Thyroid gland (tissue), 4 donors: ENCODE data around the gene SPTB. TPM values are rescaled to one million over a fixed set of nuclear protein-coding genes. Genes with fewer than 3 reads are reported as not detected.

Source experiments
- DNase-seq, 2 donors: peaks; one replicate each; pipeline ENCODE4 v3.0.0-alpha.2; 2019
- H3K27ac ChIP-seq, 3 donors: fragments of 200-600 bp; sonication (generic); 1 replicate in 2 of 3; 2 replicates in 1 of 3; pipeline ENCODE4 v1.5.1; 2016 to 2019; ENCODE audit warnings: mild to moderate bottlenecking in 1 of 3, moderate library complexity in 1 of 3
- H3K27me3 ChIP-seq: fragments of 200-600 bp; sonication (generic); one replicate; pipeline ENCODE4 v1.5.1; 2019
- H3K36me3 ChIP-seq, 2 donors: fragments of 200-600 bp; sonication (generic); one replicate each; pipeline ENCODE4 v1.5.1; 2016 to 2019
- H3K4me1 ChIP-seq, 2 donors: fragments of 200-600 bp; sonication (generic); one replicate each; pipeline ENCODE4 v1.5.1; 2017 to 2019
- H3K4me3 ChIP-seq, 3 donors: fragments of 200-600 bp; sonication (generic); replicated peaks in 1 of 3; 1 replicate in 2 of 3; 2 replicates in 1 of 3; pipeline ENCODE4 v1.5.1; 2016; ENCODE audit warnings: mild to moderate bottlenecking in 1 of 3
- H3K9me3 ChIP-seq: fragments of 200-600 bp; sonication (generic); one replicate; pipeline ENCODE4 v1.5.1; 2017
- POLR2A ChIP-seq, 2 donors: fragments of 450-650 bp; IDR thresholded peaks; one replicate each; pipeline ENCODE4 v1.6.1; 2017; ENCODE audit warnings: antibody characterized with exemption in 2 of 2, mild to moderate bottlenecking in 2 of 2, moderate library complexity in 1 of 2
- WGBS, 2 donors: methylation state at CpG; one replicate each; pipeline ENCODE4 v1.1.5; 2017; 5-methylcytosine and 5-hydroxymethylcytosine counted together
- intact Hi-C: fragments of 100-400 bp; cut with DNase I; formaldehyde crosslinking; loops from one replicate; pipeline ENCODE4 v1.15.1; 2023
- total RNA-seq, 4 donors: library from RNA; depleted of rRNA; stranded (reverse); fragments of >200 nt; gene quantifications; one replicate each; pipeline ENCODE4 v1.2.3, GENCODE V29; 2016
- TF ChIP-seq, protein P1 (sequence below), 6 experiments: fragments of 200-600 bp in 3 of 6; fragments of 450-650 bp in 3 of 6; sonication (generic) in 3 of 6; IDR thresholded peaks; one replicate each; pipeline ENCODE4 v1.5.1; 2016 to 2019; ENCODE audit warnings: antibody characterized with exemption in 6 of 6, mild to moderate bottlenecking in 2 of 6, inconsistent platforms in 1 of 6, moderate library complexity in 1 of 6

The SPTB gene
- total RNA-seq, 4 donors from 2014 or later: 0.33 to 1.9 (median 0.61) TPM

GRCh38 chr14:64910847-64911495, 31.3 kb upstream of the SPTB start:
- WGBS, 2 donors: 16 to 20% methylated on average over 3 of the region's 3 CpGs
- intact Hi-C loops: loop anchor here (10.0 kb wide), 1 partner anchor 74 kb away; the partner anchor contains the start of gene FNTB
- no peaks in the 10 kb centered on the region for H3K27me3 ChIP-seq
- H3K4me3 ChIP-seq: no peak overlapping the region
- H3K9me3 ChIP-seq: no peaks in the 10 kb centered on the region
- H3K27ac ChIP-seq: no peak overlapping the region
- no peak for DNase-seq
- no peak for TF ChIP-seq POLR2A (IDR thresholded peaks at IDR 0.05)
- TF ChIP-seq, protein P1, sequence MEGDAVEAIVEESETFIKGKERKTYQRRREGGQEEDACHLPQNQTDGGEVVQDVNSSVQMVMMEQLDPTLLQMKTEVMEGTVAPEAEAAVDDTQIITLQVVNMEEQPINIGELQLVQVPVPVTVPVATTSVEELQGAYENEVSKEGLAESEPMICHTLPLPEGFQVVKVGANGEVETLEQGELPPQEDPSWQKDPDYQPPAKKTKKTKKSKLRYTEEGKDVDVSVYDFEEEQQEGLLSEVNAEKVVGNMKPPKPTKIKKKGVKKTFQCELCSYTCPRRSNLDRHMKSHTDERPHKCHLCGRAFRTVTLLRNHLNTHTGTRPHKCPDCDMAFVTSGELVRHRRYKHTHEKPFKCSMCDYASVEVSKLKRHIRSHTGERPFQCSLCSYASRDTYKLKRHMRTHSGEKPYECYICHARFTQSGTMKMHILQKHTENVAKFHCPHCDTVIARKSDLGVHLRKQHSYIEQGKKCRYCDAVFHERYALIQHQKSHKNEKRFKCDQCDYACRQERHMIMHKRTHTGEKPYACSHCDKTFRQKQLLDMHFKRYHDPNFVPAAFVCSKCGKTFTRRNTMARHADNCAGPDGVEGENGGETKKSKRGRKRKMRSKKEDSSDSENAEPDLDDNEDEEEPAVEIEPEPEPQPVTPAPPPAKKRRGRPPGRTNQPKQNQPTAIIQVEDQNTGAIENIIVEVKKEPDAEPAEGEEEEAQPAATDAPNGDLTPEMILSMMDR (IDR thresholded peaks at IDR 0.05): peak in 1 of 6 experiments; percentile 35
- H3K4me1 ChIP-seq: peaks cover 11 to 12% of the 10 kb centered on the region in 2 donors
- no peaks in the 10 kb centered on the region for H3K36me3 ChIP-seq

- Histone ChIP-seq H3K9me3 (no peaks in the 10 kb centered on the region), H3K4me3 (no peak overlapping the region), H3K4me1 (no peaks in the 10 kb centered on the region), H3K27ac (no peak overlapping the region), H3K27me3 (no peaks in the 10 kb centered on the region), H3K36me3 (no peaks in the 10 kb centered on the region)
- intact Hi-C loops: no loop called here
- TF ChIP-seq, protein P1 (IDR thresholded peaks at IDR 0.05): no peak
- no peak for DNase-seq
- WGBS, 2 donors: 76 to 81% methylated on average over 6 of the region's 6 CpGs
Measured at GRCh38 chr14:64906022-64906421, 26.3 kb upstream of the SPTB start.

DNA sequence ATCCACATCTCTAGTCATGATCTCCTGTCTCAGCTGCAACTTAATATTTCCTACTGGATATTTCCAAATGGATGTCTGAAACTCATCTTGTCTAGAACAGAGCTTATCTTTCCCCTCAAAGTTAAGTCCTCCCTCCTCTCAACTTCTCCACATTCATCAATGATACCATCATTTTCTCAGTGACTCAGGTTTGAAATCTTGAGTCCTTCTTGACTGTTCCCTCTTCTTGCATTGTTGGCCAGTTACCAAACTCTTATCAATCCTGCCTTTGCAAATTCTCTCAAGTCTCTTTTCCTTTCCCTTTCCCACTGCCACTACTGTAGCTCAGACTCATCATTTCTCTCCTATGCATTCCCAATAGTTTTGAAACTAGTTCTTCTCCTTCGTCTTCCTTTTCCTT, 20.3 kb upstream of the SPTB start:
- Histone ChIP-seq H3K27ac (no peak overlapping the region), H3K4me3 (no peak overlapping the region), H3K4me1 (no peaks in the 10 kb centered on the region), H3K27me3 (no peaks in the 10 kb centered on the region), H3K9me3 (no peaks in the 10 kb centered on the region), H3K36me3 (no peaks in the 10 kb centered on the region)
- TF ChIP-seq, protein P1 (IDR thresholded peaks at IDR 0.05): no peak
- TF ChIP-seq POLR2A (IDR thresholded peaks at IDR 0.05): no peak
- no peak for DNase-seq
- intact Hi-C loops: no loop called here
- WGBS, 2 donors: 77 to 79% methylated on average over 1 of the region's 1 CpG

- H3K27ac ChIP-seq: no peak overlapping the region
- TF ChIP-seq, protein P1 (IDR thresholded peaks at IDR 0.05): peak; percentile 20 to 86 (median 48)
- TF ChIP-seq POLR2A (IDR thresholded peaks at IDR 0.05): no peak
- H3K4me3 ChIP-seq: no peak overlapping the region
- DNase-seq: no peak
- no peaks in the 10 kb centered on the region for H3K4me1 ChIP-seq
- H3K36me3 ChIP-seq: no peaks in the 10 kb centered on the region
- 49 to 50% methylated on average over 2 of the region's 2 CpGs for WGBS, 2 donors
- intact Hi-C loops: loop anchor here (5.0 kb wide), 1 partner anchor 65 kb away; no protein-coding TSS in a partner anchor
- no peaks in the 10 kb centered on the region for H3K27me3 ChIP-seq
- no peaks in the 10 kb centered on the region for H3K9me3 ChIP-seq
Measured at GRCh38 chr14:64891839-64892375, 12.2 kb upstream of the SPTB start.

DNA sequence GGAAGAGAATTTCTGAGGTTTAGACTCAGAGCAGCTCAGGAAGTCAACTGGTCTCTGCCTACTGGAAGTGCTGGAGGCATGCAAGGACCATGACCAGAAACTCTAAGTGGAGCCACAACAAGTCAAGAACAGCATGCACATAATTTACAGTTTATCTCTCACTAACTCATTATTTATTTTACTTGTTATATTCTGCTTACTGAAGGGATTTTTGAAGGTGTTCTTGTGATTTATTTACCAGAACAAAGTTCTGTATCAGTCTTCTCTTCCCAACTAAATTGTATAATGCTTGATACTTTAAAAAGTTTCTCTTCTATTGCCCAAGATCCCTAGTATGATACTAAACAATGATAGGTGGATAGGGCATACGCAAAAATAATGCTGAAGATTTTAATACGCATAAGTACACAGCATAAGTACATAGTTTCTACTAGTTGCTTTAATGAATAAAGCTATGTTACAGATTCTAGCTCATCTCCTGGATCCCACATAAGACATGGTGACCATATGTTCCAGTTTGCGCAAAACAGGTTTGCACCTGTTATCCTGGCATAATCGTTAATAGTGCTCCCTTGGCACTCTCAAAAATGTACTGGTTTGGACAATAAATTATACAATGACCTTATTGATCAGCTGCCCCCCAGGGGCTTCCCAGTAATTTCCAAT, 11.6 kb upstream of the SPTB start:
- 93 to 94% methylated on average over 4 of the region's 4 CpGs for WGBS, 2 donors
- no peaks in the 10 kb centered on the region for H3K9me3 ChIP-seq
- H3K4me1 ChIP-seq: no peaks in the 10 kb centered on the region
- no peak overlapping the region for H3K4me3 ChIP-seq
- no peak for TF ChIP-seq POLR2A (IDR thresholded peaks at IDR 0.05)
- H3K27me3 ChIP-seq: no peaks in the 10 kb centered on the region
- intact Hi-C loops: loop anchor here (5.0 kb wide), 1 partner anchor 64 kb away; no protein-coding TSS in a partner anchor
- no peak overlapping the region for H3K27ac ChIP-seq
- no peak for DNase-seq
- no peaks in the 10 kb centered on the region for H3K36me3 ChIP-seq
